Astrocyte (in vitro differentiated cells and primary cell): ENCODE data around the gene MUC5AC. TPM values are rescaled to one million over a fixed set of nuclear protein-coding genes. Genes with fewer than 3 reads are reported as not detected.

Experiments used
- DNase-seq: peaks from one replicate; pipeline ENCODE4 v3.0.0-alpha.2; 2010; ENCODE audit warnings: low read depth
- FAIRE-seq: peaks from 2 replicates; lab custom pipeline; 2011; peaks lifted over from hg19 to GRCh38; lab: Jason Lieb, UNC
- H2AFZ ChIP-seq: 2 replicates; pipeline ENCODE4 v1.6.0; 2012; ENCODE audit warnings: low read depth, low read length, inconsistent platforms
- H3K27ac ChIP-seq: 2 replicates; pipeline ENCODE4 v1.5.1; 2011; ENCODE audit warnings: low read depth, low read length, inconsistent platforms
- H3K27me3 ChIP-seq: 2 replicates; pipeline ENCODE4 v1.6.0; 2011; ENCODE audit warnings: low read length, inconsistent platforms; ENCODE audit not compliant: insufficient read depth
- H3K36me3 ChIP-seq: 2 replicates; pipeline ENCODE4 v1.5.1; 2011; ENCODE audit warnings: low read length, inconsistent platforms; ENCODE audit not compliant: insufficient read depth
- H3K4me1 ChIP-seq: 2 replicates; pipeline ENCODE4 v1.5.1; 2011; ENCODE audit warnings: low read length, inconsistent platforms; ENCODE audit not compliant: insufficient read depth
- H3K4me2 ChIP-seq: 2 replicates; pipeline ENCODE4 v1.6.0; 2012; ENCODE audit warnings: low read length, inconsistent platforms
- H3K4me3 ChIP-seq: 2 replicates; pipeline ENCODE4 v1.5.1; 2011; ENCODE audit warnings: low read depth, mild to moderate bottlenecking, low read length, inconsistent platforms; ENCODE audit not compliant: insufficient read depth
- H3K79me2 ChIP-seq: 2 replicates; pipeline ENCODE4 v1.6.0; 2012; ENCODE audit warnings: mild to moderate bottlenecking, low read length, inconsistent platforms; ENCODE audit not compliant: insufficient read depth
- H3K9ac ChIP-seq: 2 replicates; pipeline ENCODE4 v1.6.0; 2012; ENCODE audit warnings: mild to moderate bottlenecking, low read length, inconsistent platforms
- H3K9me3 ChIP-seq: 2 replicates; pipeline ENCODE4 v1.5.1; 2012; ENCODE audit warnings: low read depth, mild to moderate bottlenecking, low read length, inconsistent platforms; ENCODE audit not compliant: insufficient read depth
- H4K20me1 ChIP-seq: 2 replicates; pipeline ENCODE4 v1.6.0; 2012; ENCODE audit warnings: low read length, inconsistent platforms; ENCODE audit not compliant: insufficient read depth
- H3K27ac Mint-ChIP-seq: one replicate; pipeline ENCODE4 v1.8.0; 2021; ENCODE audit warnings: mild to moderate bottlenecking, mixed read lengths; ENCODE audit not compliant: unreplicated experiment
- H3K27me3 Mint-ChIP-seq: one replicate; pipeline ENCODE4 v1.8.0; 2021; ENCODE audit warnings: low read depth, mixed read lengths; ENCODE audit not compliant: unreplicated experiment
- H3K36me3 Mint-ChIP-seq: one replicate; pipeline ENCODE4 v1.8.0; 2021; ENCODE audit warnings: low read depth, mixed read lengths; ENCODE audit not compliant: unreplicated experiment
- H3K4me1 Mint-ChIP-seq: one replicate; pipeline ENCODE4 v1.8.0; 2021; ENCODE audit warnings: low read depth, mixed read lengths; ENCODE audit not compliant: unreplicated experiment
- H3K4me3 Mint-ChIP-seq: one replicate; pipeline ENCODE4 v1.8.0; 2021; ENCODE audit warnings: mild to moderate bottlenecking, moderate library complexity, mixed read lengths; ENCODE audit not compliant: unreplicated experiment
- H3K9me3 Mint-ChIP-seq: one replicate; pipeline ENCODE4 v1.8.0; 2021; ENCODE audit warnings: mild to moderate bottlenecking, mixed read lengths; ENCODE audit not compliant: unreplicated experiment
- CTCF ChIP-seq: IDR thresholded peaks from 2 replicates; pipeline ENCODE4 v1.5.1; 2011; ENCODE audit warnings: low read depth, mild to moderate bottlenecking, inconsistent platforms, low read length, moderate library complexity; ENCODE audit not compliant: insufficient read depth
- EZH2 ChIP-seq: IDR thresholded peaks from 2 replicates; pipeline ENCODE4 v1.6.1; 2012; ENCODE audit warnings: mild to moderate bottlenecking, low read length, inconsistent platforms; ENCODE audit not compliant: insufficient read depth
- total RNA-seq: library from RNA; stranded (reverse); gene quantifications from 2 replicates; pipeline ENCODE4 v1.2.1, GENCODE V29; 2021

Gene MUC5AC
- total RNA-seq, 1 donor from 2014 or later = not detected

- Histone ChIP-seq H2AFZ (no peak overlapping the region), H3K4me3 (no peak overlapping the region), H3K79me2 (no peaks in the 10 kb centered on the region), H3K27ac (no peak overlapping the region), H3K4me2 (no peak overlapping the region), H3K36me3 (no peaks in the 10 kb centered on the region), H3K4me1 (no peaks in the 10 kb centered on the region), H4K20me1 (no peaks in the 10 kb centered on the region), H3K27me3 (no peaks in the 10 kb centered on the region), H3K9me3 (no peaks in the 10 kb centered on the region), H3K9ac (no peak overlapping the region)
- TF ChIP-seq EZH2 (no peak), CTCF (no peak)
- Mint-ChIP-seq H3K27me3 (peaks cover 20% of the 10 kb centered on the region), H3K36me3 (no peaks in the 10 kb centered on the region), H3K4me1 (no peaks in the 10 kb centered on the region), H3K27ac (no peak overlapping the region), H3K9me3 (no peaks in the 10 kb centered on the region), H3K4me3 (no peak overlapping the region)
- DNase-seq (no peak), FAIRE-seq (no peak)
Observed at GRCh38 chr11:1109101-1109917, 48.4 kb upstream of the MUC5AC start.

GRCh38 chr11:1109918-1110705 is 47.6 kb upstream of the MUC5AC start:
- no peaks in the 10 kb centered on the region for H3K4me1 Mint-ChIP-seq
- Histone ChIP-seq H3K9me3 (no peaks in the 10 kb centered on the region), H3K27ac (no peak overlapping the region), H3K9ac (no peak overlapping the region), H3K36me3 (no peaks in the 10 kb centered on the region), H3K4me3 (no peak overlapping the region), H3K4me2 (no peak overlapping the region), H4K20me1 (no peaks in the 10 kb centered on the region), H2AFZ (no peak overlapping the region), H3K4me1 (no peaks in the 10 kb centered on the region), H3K79me2 (no peaks in the 10 kb centered on the region), H3K27me3 (no peaks in the 10 kb centered on the region)
- no peak overlapping the region for H3K4me3 Mint-ChIP-seq
- H3K9me3 Mint-ChIP-seq = no peaks in the 10 kb centered on the region
- no peaks in the 10 kb centered on the region for H3K36me3 Mint-ChIP-seq
- TF ChIP-seq CTCF = no peak
- FAIRE-seq (no peak), DNase-seq (no peak)
- no peak overlapping the region for H3K27ac Mint-ChIP-seq
- H3K27me3 Mint-ChIP-seq = peaks cover 28% of the 10 kb centered on the region
